PC-9 (cell line): ENCODE results near the gene OR2T34.

Experiments
- CTCF ChIP-seq: fragments of 200-600 bp; sonication (generic); conservative IDR thresholded peaks from 2 replicates; pipeline ENCODE4 v1.6.1; 2017; ENCODE audit warnings: mixed run types, antibody characterized with exemption, mild to moderate bottlenecking, moderate library complexity
- EZH2 ChIP-seq: fragments of 200-600 bp; sonication (generic); IDR thresholded peaks from 2 replicates; pipeline ENCODE4 v1.8.0; 2017; ENCODE audit warnings: antibody characterized with exemption, low read depth

- TF ChIP-seq CTCF (no peak), EZH2 (no peak)
These were observed 39.2 kb upstream of the OR2T34 start for GRCh38 chr1:248613742-248614141.
